ENCODE results near the gene WBP1.
A peak's percentile ranks its signal among the peaks of the same experiment; 100 is the strongest.
"Not testable (repeated sequence)": the region's sequence is repeated elsewhere in the genome, so short reads cannot be mapped to it uniquely, and the experiment has no call there.

WBP1 gene

DNA sequence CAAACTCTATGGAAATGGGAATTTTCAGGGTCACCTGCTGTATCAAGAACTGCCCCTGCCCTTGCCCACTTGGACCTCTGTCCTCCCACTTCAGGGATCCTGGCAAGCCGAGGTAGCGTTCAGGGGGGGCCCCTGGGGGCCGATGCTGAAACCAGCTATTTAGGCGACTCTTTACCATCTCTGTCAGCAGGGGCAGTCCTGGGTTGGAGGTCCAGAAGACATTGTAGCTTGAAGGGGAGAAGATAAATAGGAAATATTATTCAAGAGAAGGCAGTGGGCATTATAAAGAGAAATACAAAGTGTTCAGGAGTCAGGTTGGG is 4.5 kb downstream of the WBP1 start:
- Mint-ChIP-seq H3K27ac (no peak overlapping the region), H3K36me3 (ENCODE audit: low read depth) (peaks cover 16% of the 10 kb centered on the region), H3K9me3 (no peaks in the 10 kb centered on the region), H3K4me3 (peak overlapping the region; percentile 75), H3K27me3 (ENCODE audit: low read depth, poor library complexity) (no peaks in the 10 kb centered on the region), H3K4me1 (peaks cover 45% of the 10 kb centered on the region)
- no peak for DNase-seq
- TF ChIP-seq, protein P1, sequence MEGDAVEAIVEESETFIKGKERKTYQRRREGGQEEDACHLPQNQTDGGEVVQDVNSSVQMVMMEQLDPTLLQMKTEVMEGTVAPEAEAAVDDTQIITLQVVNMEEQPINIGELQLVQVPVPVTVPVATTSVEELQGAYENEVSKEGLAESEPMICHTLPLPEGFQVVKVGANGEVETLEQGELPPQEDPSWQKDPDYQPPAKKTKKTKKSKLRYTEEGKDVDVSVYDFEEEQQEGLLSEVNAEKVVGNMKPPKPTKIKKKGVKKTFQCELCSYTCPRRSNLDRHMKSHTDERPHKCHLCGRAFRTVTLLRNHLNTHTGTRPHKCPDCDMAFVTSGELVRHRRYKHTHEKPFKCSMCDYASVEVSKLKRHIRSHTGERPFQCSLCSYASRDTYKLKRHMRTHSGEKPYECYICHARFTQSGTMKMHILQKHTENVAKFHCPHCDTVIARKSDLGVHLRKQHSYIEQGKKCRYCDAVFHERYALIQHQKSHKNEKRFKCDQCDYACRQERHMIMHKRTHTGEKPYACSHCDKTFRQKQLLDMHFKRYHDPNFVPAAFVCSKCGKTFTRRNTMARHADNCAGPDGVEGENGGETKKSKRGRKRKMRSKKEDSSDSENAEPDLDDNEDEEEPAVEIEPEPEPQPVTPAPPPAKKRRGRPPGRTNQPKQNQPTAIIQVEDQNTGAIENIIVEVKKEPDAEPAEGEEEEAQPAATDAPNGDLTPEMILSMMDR (IDR thresholded peaks at IDR 0.05), result no peak

DNA sequence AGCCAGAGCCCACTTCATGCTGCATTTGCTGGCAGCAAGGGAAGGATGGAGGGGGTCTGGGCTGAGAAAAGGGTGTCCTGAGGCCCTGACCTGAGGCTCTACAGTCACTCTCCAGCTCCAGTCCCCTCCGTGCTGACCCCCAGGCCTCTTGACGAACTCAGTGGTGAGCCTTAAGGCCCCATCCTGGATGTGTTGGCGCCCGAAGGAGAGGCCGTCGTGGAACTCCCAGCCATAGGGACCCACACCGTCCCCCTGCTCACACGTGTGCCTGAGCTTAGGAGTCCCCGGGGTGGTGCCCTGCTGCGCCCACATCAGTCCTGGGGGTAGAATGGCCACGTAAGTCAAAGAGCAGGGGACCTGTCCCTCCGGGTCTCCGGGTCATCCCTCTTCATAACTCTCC is 6.2 kb downstream of the WBP1 start:
- no peaks in the 10 kb centered on the region for H3K27me3 Mint-ChIP-seq (ENCODE audit: low read depth, poor library complexity)
- H3K36me3 Mint-ChIP-seq (ENCODE audit: low read depth), result peaks cover 16% of the 10 kb centered on the region
- peak overlapping the region; percentile 97 for H3K4me3 Mint-ChIP-seq
- TF ChIP-seq, protein P1 (IDR thresholded peaks at IDR 0.05), result no peak
- H3K4me1 Mint-ChIP-seq, result peaks cover 37% of the 10 kb centered on the region
- H3K27ac Mint-ChIP-seq, result no peak overlapping the region
- H3K9me3 Mint-ChIP-seq, result no peaks in the 10 kb centered on the region
- no peak for DNase-seq

DNA sequence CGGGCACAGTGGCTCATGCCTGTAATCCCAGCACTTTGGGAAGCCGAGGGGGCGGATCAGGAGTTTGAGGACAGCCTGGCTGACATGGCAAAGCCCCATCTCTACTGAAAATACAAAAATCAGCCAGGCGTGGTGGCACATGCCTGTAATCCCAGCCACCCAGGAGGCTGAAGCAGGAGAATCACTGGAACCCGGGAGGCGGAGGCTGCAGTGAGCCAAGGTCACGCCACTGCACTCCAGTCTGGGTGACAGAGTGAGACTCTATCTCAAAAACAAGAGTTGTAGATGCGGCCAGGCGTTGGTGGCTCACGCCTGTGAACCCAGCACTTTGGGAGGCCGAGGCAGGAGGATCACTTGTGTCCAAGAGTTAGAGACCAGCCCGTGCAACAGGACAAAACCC is 12.5 kb downstream of the WBP1 start:
- Mint-ChIP-seq H3K27ac (peak overlapping the region; percentile 55), H3K36me3 (ENCODE audit: low read depth) (peaks cover 25% of the 10 kb centered on the region), H3K4me1 (peaks cover 36% of the 10 kb centered on the region), H3K4me3 (peak overlapping the region; percentile 78)
- not testable (repeated sequence) for H3K9me3 Mint-ChIP-seq; H3K27me3 Mint-ChIP-seq (ENCODE audit: low read depth, poor library complexity); DNase-seq

DNA sequence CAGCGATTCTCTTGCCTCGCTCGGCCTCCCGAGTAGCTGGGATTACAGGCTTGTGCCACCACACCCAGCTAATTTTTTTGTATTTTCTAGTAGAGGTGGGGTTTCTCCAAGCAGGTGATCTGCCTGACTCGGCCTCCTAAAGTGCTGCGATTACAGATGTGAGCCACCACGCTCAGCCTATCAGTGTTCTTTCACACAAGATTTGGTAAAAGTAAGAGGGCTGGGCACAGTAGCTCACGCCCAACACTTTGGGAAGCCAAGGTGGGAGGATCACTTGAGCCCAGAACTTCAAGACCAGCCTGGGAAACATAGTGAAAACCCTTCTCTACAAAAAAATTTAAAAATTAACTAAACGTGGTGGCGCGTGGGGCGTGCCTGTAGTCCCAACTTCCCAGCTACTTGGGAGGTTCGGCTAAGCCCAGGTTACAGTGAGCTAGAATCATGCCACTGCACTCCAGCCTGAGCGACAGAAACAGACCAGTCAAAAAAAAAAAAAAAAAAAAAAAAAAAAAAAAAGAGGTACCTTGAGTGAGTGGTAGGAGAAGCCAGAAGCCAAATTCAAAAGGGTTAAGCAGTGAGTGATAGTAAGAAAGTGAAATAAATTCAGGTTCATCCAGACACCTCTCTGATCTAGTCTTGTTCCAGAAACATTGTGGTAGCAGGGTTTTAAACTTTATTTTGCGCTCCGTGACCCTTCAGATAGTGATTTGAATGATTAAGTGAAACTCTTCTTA is 13.3 kb downstream of the WBP1 start:
- H3K4me3 Mint-ChIP-seq, result peak overlapping the region; percentile 96
- peaks cover 5% of the 10 kb centered on the region for H3K27me3 Mint-ChIP-seq (ENCODE audit: low read depth, poor library complexity)
- no peak for DNase-seq
- peak overlapping the region; percentile 100 for H3K27ac Mint-ChIP-seq
- peaks cover 28% of the 10 kb centered on the region for H3K36me3 Mint-ChIP-seq (ENCODE audit: low read depth)
- H3K9me3 Mint-ChIP-seq, result no peaks in the 10 kb centered on the region
- TF ChIP-seq, protein P1 (IDR thresholded peaks at IDR 0.05), result no peak
- peaks cover 31% of the 10 kb centered on the region for H3K4me1 Mint-ChIP-seq

DNA sequence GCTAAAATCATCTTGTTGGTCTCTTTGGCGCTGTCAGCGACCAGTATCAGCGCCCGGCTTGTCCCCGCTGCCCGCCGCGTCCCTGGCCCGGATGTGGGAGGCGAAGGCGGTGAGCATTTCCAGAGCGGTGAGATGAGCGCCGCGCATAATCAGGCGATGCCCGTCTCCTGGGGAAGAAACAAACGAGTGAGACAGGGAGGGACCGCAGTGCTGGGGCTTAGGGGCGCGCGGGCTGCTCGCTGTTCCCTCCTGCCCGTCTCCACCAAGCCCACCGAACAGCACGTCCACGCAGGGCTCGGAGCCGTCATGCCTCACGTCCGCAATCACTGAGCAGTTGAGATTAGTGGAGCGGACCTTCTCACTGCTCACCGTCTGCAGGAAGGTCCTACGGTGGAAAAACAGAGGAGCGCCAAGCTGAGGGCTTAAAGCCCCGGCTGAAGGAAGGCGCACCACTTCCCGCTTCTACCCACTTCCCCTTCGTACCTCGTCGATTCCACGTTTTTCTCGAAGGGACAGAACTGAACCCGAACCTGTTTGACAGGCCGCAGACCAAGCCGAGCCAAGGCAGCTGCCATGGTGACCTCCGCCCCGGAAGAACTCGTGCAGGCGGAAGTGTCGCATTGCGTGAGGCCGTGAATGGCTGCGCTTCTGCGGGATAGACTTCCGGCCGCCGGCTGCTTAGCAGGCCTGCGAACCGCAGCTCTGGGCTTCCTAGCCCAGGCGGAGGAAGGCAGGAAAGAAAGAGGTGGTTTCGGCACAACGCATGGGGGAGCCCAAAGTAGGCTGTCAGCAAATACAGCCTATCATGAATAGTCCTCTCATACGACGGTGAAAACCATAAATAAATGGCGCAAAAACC is 14.1 kb downstream of the WBP1 start, which contains the start of gene MRPL53:
Gene MRPL53, minus strand, starts transcription at position 595 of the 859 bp plus-strand sequence. Its CDS starts 20 bp downstream, at position 575.
- TF ChIP-seq, protein P1 (IDR thresholded peaks at IDR 0.05), result no peak
- peaks cover 5% of the 10 kb centered on the region for H3K27me3 Mint-ChIP-seq (ENCODE audit: low read depth, poor library complexity)

DNA sequence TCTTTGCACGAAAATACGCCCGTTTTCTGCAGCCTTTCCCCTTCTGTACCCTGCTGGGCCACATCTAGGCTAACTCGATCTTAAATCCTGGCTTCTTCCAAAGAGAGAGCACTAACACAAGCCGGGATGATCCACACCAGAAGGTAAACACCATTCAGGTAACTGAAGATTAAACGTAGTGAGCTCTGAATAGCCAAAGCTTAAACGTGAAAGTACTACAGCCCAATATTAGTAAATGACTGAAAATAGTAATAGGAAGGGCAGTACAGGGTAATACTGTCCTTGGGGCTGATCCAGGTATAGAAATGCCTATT is 14.7 kb downstream of the WBP1 start:
- no peak for DNase-seq
- no peaks in the 10 kb centered on the region for H3K9me3 Mint-ChIP-seq
- TF ChIP-seq, protein P1 (IDR thresholded peaks at IDR 0.05), result no peak
- H3K27me3 Mint-ChIP-seq (ENCODE audit: low read depth, poor library complexity), result peaks cover 7% of the 10 kb centered on the region
- H3K36me3 Mint-ChIP-seq (ENCODE audit: low read depth), result peaks cover 32% of the 10 kb centered on the region
- peaks cover 31% of the 10 kb centered on the region for H3K4me1 Mint-ChIP-seq
- peak overlapping the region; percentile 96 for H3K4me3 Mint-ChIP-seq
- H3K27ac Mint-ChIP-seq, result peak overlapping the region; percentile 100

More for the DNA sequence above, 14.1 kb downstream of the WBP1 start, which contains the start of gene MRPL53:
- Mint-ChIP-seq H3K36me3 (ENCODE audit: low read depth) (peaks cover 29% of the 10 kb centered on the region), H3K4me3 (peak within 1 kb of the TSS; percentile 96), H3K27ac (peak within 1 kb of the TSS; percentile 100), H3K9me3 (no peaks in the 10 kb centered on the region), H3K4me1 (peaks cover 31% of the 10 kb centered on the region)
- DNase-seq, result peak; percentile 95

All from nephron progenitor cell (in vitro differentiated cells).